Lower lobe of right lung (tissue), 2 donors: ENCODE results near the gene SPATA6L. TPM values are rescaled to one million over a fixed set of nuclear protein-coding genes. Genes with fewer than 3 reads are reported as not detected.

Experiments used
- ATAC-seq, 2 donors: fragments of 200-7000 bp; cut with Tn5 transposase; one replicate each; pipeline ENCODE4 v1.9.1; 2020 to 2022; ENCODE audit warnings: mild to moderate bottlenecking in 2 of 2, moderate library complexity in 2 of 2
- DNase-seq: peaks from one replicate; pipeline ENCODE4 v3.0.0-alpha.2; 2020
- H3K27ac ChIP-seq: fragments of 200-600 bp; one replicate; pipeline ENCODE4 v1.8.0; 2022
- H3K27me3 ChIP-seq: fragments of 200-600 bp; one replicate; pipeline ENCODE4 v1.8.0; 2022; ENCODE audit warnings: low read depth
- H3K36me3 ChIP-seq: fragments of 200-600 bp; one replicate; pipeline ENCODE4 v1.8.0; 2022; ENCODE audit warnings: mild to moderate bottlenecking
- H3K4me1 ChIP-seq: fragments of 200-600 bp; one replicate; pipeline ENCODE4 v1.8.0; 2022
- H3K4me3 ChIP-seq: fragments of 200-600 bp; one replicate; pipeline ENCODE4 v1.8.0; 2022; ENCODE audit warnings: mild to moderate bottlenecking
- H3K9me3 ChIP-seq: fragments of 200-600 bp; one replicate; pipeline ENCODE4 v1.8.0; 2022
- CTCF ChIP-seq: fragments of 200-600 bp; IDR thresholded peaks from one replicate; pipeline ENCODE4 v1.8.0; 2022; ENCODE audit warnings: antibody characterized with exemption, mild to moderate bottlenecking
- intact Hi-C: fragments of 100-400 bp; cut with DNase I; formaldehyde crosslinking; loops from one replicate; pipeline ENCODE4 v1.11.0; 2022
- total RNA-seq: library from RNA; stranded (reverse); fragmentation: NEBNext Ultra II Directional; extraction: Animal tissue kit (Norgen Biotek cat#: 25700); gene quantifications from one replicate; pipeline ENCODE4 v1.2.1, GENCODE V29; 2021
- donor health status: DM: no; HTN: yes; CAD: no; lungs with severe emphysema.

The SPATA6L gene
- total RNA-seq, 1 donor from 2014 or later: 16.3 TPM

GRCh38 chr9:4622016-4622415 is 44.3 kb downstream of the SPATA6L start:
- no peaks in the 10 kb centered on the region for H3K27me3 ChIP-seq
- no peak for TF ChIP-seq CTCF
- H3K27ac ChIP-seq: no peak overlapping the region
- H3K36me3 ChIP-seq: peaks cover 7% of the 10 kb centered on the region
- no peaks in the 10 kb centered on the region for H3K9me3 ChIP-seq
- H3K4me1 ChIP-seq: no peaks in the 10 kb centered on the region
- H3K4me3 ChIP-seq: no peak overlapping the region
- DNase-seq: no peak
- ATAC-seq: peak; percentile 68 to 92
- intact Hi-C loops: no loop called here

- H3K9me3 ChIP-seq: no peaks in the 10 kb centered on the region
- no peak overlapping the region for H3K27ac ChIP-seq
- peaks cover 10% of the 10 kb centered on the region for H3K36me3 ChIP-seq
- H3K4me1 ChIP-seq: no peaks in the 10 kb centered on the region
- DNase-seq (no peak), ATAC-seq (no peak)
- intact Hi-C loops: no loop called here
- no peaks in the 10 kb centered on the region for H3K27me3 ChIP-seq
- no peak for TF ChIP-seq CTCF
- no peak overlapping the region for H3K4me3 ChIP-seq
Observed at GRCh38 chr9:4620881-4621555, 45.3 kb downstream of the SPATA6L start.

- Histone ChIP-seq H3K4me1 (no peaks in the 10 kb centered on the region), H3K9me3 (no peaks in the 10 kb centered on the region), H3K27me3 (no peaks in the 10 kb centered on the region), H3K27ac (no peak overlapping the region), H3K36me3 (peaks cover 14% of the 10 kb centered on the region), H3K4me3 (no peak overlapping the region)
- ATAC-seq: peak in 1 of 2 donors; percentile 11
- TF ChIP-seq CTCF: no peak
- intact Hi-C loops: no loop called here
- DNase-seq: no peak
Observed at GRCh38 chr9:4620057-4620765, 46.1 kb downstream of the SPATA6L start.

- no peak overlapping the region for H3K4me3 ChIP-seq
- no peaks in the 10 kb centered on the region for H3K27me3 ChIP-seq
- ATAC-seq (no peak), DNase-seq (no peak)
- H3K27ac ChIP-seq: no peak overlapping the region
- intact Hi-C loops: no loop called here
- no peak for TF ChIP-seq CTCF
- peaks cover 14% of the 10 kb centered on the region for H3K36me3 ChIP-seq
- H3K9me3 ChIP-seq: no peaks in the 10 kb centered on the region
- H3K4me1 ChIP-seq: no peaks in the 10 kb centered on the region
Observed at GRCh38 chr9:4618700-4619099, 47.6 kb downstream of the SPATA6L start.

- Histone ChIP-seq H3K36me3 (peaks cover 14% of the 10 kb centered on the region), H3K27ac (no peak overlapping the region), H3K4me3 (no peak overlapping the region), H3K9me3 (no peaks in the 10 kb centered on the region), H3K4me1 (no peaks in the 10 kb centered on the region), H3K27me3 (no peaks in the 10 kb centered on the region)
- TF ChIP-seq CTCF: no peak
- ATAC-seq (no peak), DNase-seq (no peak)
- intact Hi-C loops: no loop called here
Observed at GRCh38 chr9:4617752-4618151, 48.5 kb downstream of the SPATA6L start.
